HepG2 (cell line): ENCODE results near the gene ABCC3. TPM values are rescaled to one million over a fixed set of nuclear protein-coding genes. Genes with fewer than 3 reads are reported as not detected.
A peak's percentile ranks its signal among the peaks of the same experiment; 100 is the strongest.

Source experiments
- ATAC-seq: fragments of 200-7000 bp; cut with Tn5 transposase; 3 replicates; pipeline ENCODE4 v1.9.1; 2020; ENCODE audit warnings: mild to moderate bottlenecking, moderate library complexity
- BruUV-seq: library from RNA; stranded (reverse); fragments of 400-500 nt; replicated peaks from 2 replicates; lab custom pipeline; 2021; lab: Mats Ljungman, UMichigan
- CTCF ChIA-PET: fragments of 300-600 bp; formaldehyde crosslinking; extraction: SDS; loops from one replicate; lab custom pipeline; 2021; ENCODE audit warnings: low total read pairs, inconsistent platforms, low intra/inter-chr PET ratio; lab: Yijun Ruan, JAX
- POLR2A ChIA-PET: fragments of 350-600 bp; sonication (Branson Sonifier 250); formaldehyde crosslinking; loops from one replicate; lab custom pipeline; 2020; ENCODE audit warnings: antibody characterized with exemption, inconsistent platforms; lab: Yijun Ruan, JAX
- DNase-seq: peaks from one replicate; pipeline ENCODE4 v3.0.0-alpha.2; 2015; ENCODE audit warnings: low spot score
- FAIRE-seq: peaks from 3 replicates; lab custom pipeline; 2011; peaks lifted over from hg19 to GRCh38; lab: Jason Lieb, UNC
- H2AFZ ChIP-seq: one replicate; pipeline ENCODE4 v1.6.1; 2011; ENCODE audit warnings: low read length, inconsistent platforms
- H3K27ac ChIP-seq: fragments of 300-600 bp; 3 replicates; pipeline ENCODE4 v1.8.0; 2011; ENCODE audit warnings: mixed run types, mild to moderate bottlenecking, mixed read lengths, low read length, inconsistent platforms; ENCODE audit not compliant: insufficient read depth; ENCODE audit errors: extremely low read length
- H3K27me3 ChIP-seq, 2 experiments: fragments of 200-600 bp in 1 of 2; 2 replicates in 1 of 2; 3 replicates in 1 of 2; pipeline versions ENCODE4 v1.6.0 to v1.8.0; 2011; ENCODE audit warnings: low read length in 2 of 2, mild to moderate bottlenecking in 2 of 2, moderate library complexity in 2 of 2, inconsistent platforms in 1 of 2; ENCODE audit not compliant: insufficient read depth in 2 of 2, control insufficient read depth in 1 of 2
- H3K36me3 ChIP-seq, 2 experiments: fragments of 200-600 bp in 1 of 2; replicated peaks in 1 of 2; 2 replicates in 1 of 2; 3 replicates in 1 of 2; pipeline versions ENCODE4 v1.5.1 to v1.8.0; 2011; ENCODE audit warnings: low read length in 2 of 2, inconsistent platforms in 1 of 2; ENCODE audit not compliant: insufficient read depth in 2 of 2, control insufficient read depth in 1 of 2
- H3K4me1 ChIP-seq: 2 replicates; pipeline ENCODE4 v1.5.1; 2012; ENCODE audit warnings: low read length, inconsistent platforms; ENCODE audit not compliant: insufficient read depth
- H3K4me2 ChIP-seq: 2 replicates; pipeline ENCODE4 v1.6.0; 2011; ENCODE audit warnings: low read depth, low read length, inconsistent platforms
- H3K4me3 ChIP-seq, 3 experiments: fragments of 200-600 bp in 1 of 3; sonication (generic), shearing (Covaris generic) in 1 of 3; replicated peaks in 1 of 3; 2 replicates each; pipeline ENCODE4 v1.5.1; 2011 to 2016; ENCODE audit warnings: low read length in 3 of 3, inconsistent platforms in 2 of 3, low read depth in 2 of 3, mild to moderate bottlenecking in 2 of 3, control low read depth in 1 of 3, mixed read lengths in 1 of 3; ENCODE audit not compliant: insufficient read depth in 1 of 3
- H3K79me2 ChIP-seq: one replicate; pipeline ENCODE4 v1.6.1; 2011; ENCODE audit warnings: low read length, inconsistent platforms; ENCODE audit not compliant: insufficient read depth
- H3K9ac ChIP-seq: 2 replicates; pipeline ENCODE4 v1.6.0; 2011; ENCODE audit warnings: mild to moderate bottlenecking, low read depth, low read length, inconsistent platforms; ENCODE audit not compliant: insufficient read depth
- H3K9me3 ChIP-seq: 2 replicates; pipeline ENCODE4 v1.5.1; 2012; ENCODE audit warnings: mild to moderate bottlenecking, low read length
- H4K20me1 ChIP-seq: 2 replicates; pipeline ENCODE4 v1.6.0; 2011; ENCODE audit warnings: inconsistent platforms, mild to moderate bottlenecking, low read length, moderate library complexity; ENCODE audit not compliant: insufficient read depth
- ASH2L ChIP-seq: fragments of 300-600, 200-600 bp; sonication (generic); IDR thresholded peaks from 2 replicates; pipeline ENCODE4 v1.7.0; 2017; ENCODE audit warnings: low read depth, mild to moderate bottlenecking, moderate library complexity, mixed read lengths, low read length; ENCODE audit not compliant: insufficient read length
- FOXK1 ChIP-seq: sonication (generic); formaldehyde crosslinking; IDR thresholded peaks from 2 replicates; pipeline ENCODE4 v1.4.0; 2020; ENCODE audit warnings: low read depth, missing genetic modification reagents, borderline replicate concordance
- HNF4G ChIP-seq, 2 experiments: sonication (generic) in 1 of 2; formaldehyde crosslinking in 1 of 2; IDR thresholded peaks; 2 replicates each; pipeline versions ENCODE4 v1.4.0 to v1.6.1; 2011 to 2020; ENCODE audit warnings: borderline replicate concordance in 2 of 2, low read depth in 2 of 2, mild to moderate bottlenecking in 2 of 2, low read length in 1 of 2, missing genetic modification reagents in 1 of 2, moderate library complexity in 1 of 2
- HNRNPL ChIP-seq: fragments of 200-400 bp; formaldehyde crosslinking; IDR thresholded peaks from 2 replicates; pipeline ENCODE4 v1.6.1; 2017; ENCODE audit warnings: mild to moderate bottlenecking, low read depth, low read length
- MIER2 ChIP-seq: IDR thresholded peaks from 2 replicates; pipeline ENCODE4 v1.6.1; 2016; ENCODE audit warnings: missing biosample characterization, missing genetic modification reagents
- SMARCC2 ChIP-seq: fragments of 450-650 bp; IDR thresholded peaks from 2 replicates; pipeline ENCODE4 v1.6.1; 2017; ENCODE audit warnings: antibody characterized with exemption, mild to moderate bottlenecking
- ZNF207 ChIP-seq: fragments of 450-650 bp; IDR thresholded peaks from 2 replicates; pipeline ENCODE4 v1.6.1; 2016; ENCODE audit warnings: antibody characterized with exemption, borderline replicate concordance
- ZNF816 ChIP-seq: sonication (generic); formaldehyde crosslinking; IDR thresholded peaks from 2 replicates; pipeline ENCODE4 v1.8.0; 2022; ENCODE audit warnings: missing genetic modification reagents, mild to moderate bottlenecking, borderline replicate concordance
- WGBS: methylation state at CpG from one replicate; pipeline ENCODE4 v1.1.6; 2017; ENCODE audit warnings: low lambda C conversion rate; 5-methylcytosine and 5-hydroxymethylcytosine counted together
- in situ Hi-C: cut with HindIII; loops from 2 replicates; pipeline ENCODE4 v1.10.0; 2017; ENCODE audit warnings: low pct_unique_long_range_greater_than_20kb; ENCODE audit not compliant: extremely low pct_ligation_motif_present
- intact Hi-C: fragments of 100-400 bp; cut with micrococcal nuclease; formaldehyde crosslinking; loops from one replicate; pipeline ENCODE4 v1.10.0; 2022; ENCODE audit not compliant: unreplicated experiment
- polyA plus RNA-seq, 8 experiments: library from polyadenylated mRNA; depleted of rRNA in 3 of 8; stranded (reverse) in 7 of 8; unstranded in 1 of 8; fragments of >200 nt; fragmentation: Illumina TruSeq in 4 of 8; extraction: Trizol in 4 of 8; gene quantifications; 2 replicates each; pipeline versions ENCODE4 v1.2.1 to v1.2.3, GENCODE V29; 2011 to 2016; ENCODE audit warnings: low read depth in 4 of 8, missing spikeins in 1 of 8, mixed read lengths in 1 of 8; ENCODE audit not compliant: insufficient read depth in 1 of 8
- total RNA-seq, 5 experiments: library from RNA; depleted of rRNA; stranded (reverse); fragments of >200 nt; fragmentation: Illumina TruSeq; extraction: Trizol; gene quantifications; 2 replicates each; pipeline ENCODE4 v1.2.3, GENCODE V29; 2016; ENCODE audit warnings: low read depth in 1 of 5
- TF ChIP-seq, protein P1 (sequence below): sonication (generic); formaldehyde crosslinking; IDR thresholded peaks from 2 replicates; pipeline ENCODE4 v1.9.0; 2021; ENCODE audit warnings: missing genetic modification reagents, borderline replicate concordance

The ABCC3 gene
- total and polyA plus RNA-seq, 2 of the 13 experiments (the other 11 are each of a cell fraction or from before 2014, with no cell fraction given), result 25.2 to 50.7 TPM

DNA sequence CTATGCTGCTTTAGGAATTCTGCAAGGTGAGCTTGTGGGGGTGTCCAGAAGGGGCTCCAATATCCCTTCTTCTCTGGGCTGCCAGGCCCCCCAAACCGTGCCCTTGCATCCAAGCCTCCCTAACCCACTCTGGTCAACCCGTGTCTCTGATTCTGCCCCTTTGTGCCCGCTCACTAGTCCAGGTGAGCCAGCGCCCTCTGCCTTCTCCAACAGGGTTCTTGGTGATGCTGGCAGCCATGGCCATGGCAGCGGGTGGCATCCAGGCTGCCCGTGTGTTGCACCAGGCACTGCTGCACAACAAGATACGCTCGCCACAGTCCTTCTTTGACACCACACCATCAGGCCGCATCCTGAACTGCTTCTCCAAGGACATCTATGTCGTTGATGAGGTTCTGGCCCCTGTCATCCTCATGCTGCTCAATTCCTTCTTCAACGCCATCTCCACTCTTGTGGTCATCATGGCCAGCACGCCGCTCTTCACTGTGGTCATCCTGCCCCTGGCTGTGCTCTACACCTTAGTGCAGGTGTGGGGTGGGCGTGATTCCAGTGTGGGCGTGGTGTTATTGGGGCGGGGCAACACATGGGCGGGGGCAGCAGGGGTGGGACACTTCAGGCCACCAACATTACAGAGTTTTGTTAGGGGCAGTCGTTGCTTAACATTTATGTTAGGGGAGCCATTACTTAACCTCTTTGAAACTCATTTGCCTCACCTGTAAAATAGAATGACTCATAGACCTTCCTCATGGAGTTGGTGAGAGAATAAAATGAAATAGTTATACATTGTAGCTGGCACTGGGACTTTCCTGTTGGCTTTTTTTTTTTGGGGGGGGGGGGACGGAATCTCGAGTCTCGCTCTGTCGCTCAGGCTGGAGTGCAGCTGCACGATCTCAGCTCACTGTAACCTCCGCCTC lies 41.6 kb downstream of the ABCC3 start:
- in situ Hi-C loops, result no loop called here
- ChIA-PET POLR2A (interaction anchor here (1.5 kb wide), 1 partner anchor 8 kb away, joined by 8 read pairs; no protein-coding TSS in a partner anchor), CTCF (no interaction called here)
- no peak overlapping the region for H2AFZ ChIP-seq
- H3K79me2 ChIP-seq, result no peaks in the 10 kb centered on the region
- no peak for DNase-seq
- no peak overlapping the region for H3K4me3 ChIP-seq
- H3K27ac ChIP-seq, result no peak overlapping the region
- FAIRE-seq, result no peak
- no TSS peak for BruUV-seq
- intact Hi-C loops, result no loop called here
- H4K20me1 ChIP-seq, result no peaks in the 10 kb centered on the region
- no peak overlapping the region for H3K4me2 ChIP-seq
- no peak overlapping the region for H3K9ac ChIP-seq
- no peaks in the 10 kb centered on the region for H3K9me3 ChIP-seq
- 95% methylated on average over 24 of the region's 24 CpGs for WGBS
- TF ChIP-seq ASH2L (no peak), ZNF207 (no peak), HNF4G (IDR thresholded peaks at IDR 0.05; ENCODE audit: borderline replicate concordance, low read depth, low read length) (no peak), HNF4G (CRISPR knock-in tag; IDR thresholded peaks at IDR 0.05; ENCODE audit: borderline replicate concordance, low read depth) (no peak), MIER2 (CRISPR knock-in tag) (no peak), SMARCC2 (no peak), ZNF816 (no peak), FOXK1 (CRISPR knock-in tag) (no peak), HNRNPL (0 out of 2 replicates have a peak, but pooled peaks have one; percentile 53)
- TF ChIP-seq, protein P1, sequence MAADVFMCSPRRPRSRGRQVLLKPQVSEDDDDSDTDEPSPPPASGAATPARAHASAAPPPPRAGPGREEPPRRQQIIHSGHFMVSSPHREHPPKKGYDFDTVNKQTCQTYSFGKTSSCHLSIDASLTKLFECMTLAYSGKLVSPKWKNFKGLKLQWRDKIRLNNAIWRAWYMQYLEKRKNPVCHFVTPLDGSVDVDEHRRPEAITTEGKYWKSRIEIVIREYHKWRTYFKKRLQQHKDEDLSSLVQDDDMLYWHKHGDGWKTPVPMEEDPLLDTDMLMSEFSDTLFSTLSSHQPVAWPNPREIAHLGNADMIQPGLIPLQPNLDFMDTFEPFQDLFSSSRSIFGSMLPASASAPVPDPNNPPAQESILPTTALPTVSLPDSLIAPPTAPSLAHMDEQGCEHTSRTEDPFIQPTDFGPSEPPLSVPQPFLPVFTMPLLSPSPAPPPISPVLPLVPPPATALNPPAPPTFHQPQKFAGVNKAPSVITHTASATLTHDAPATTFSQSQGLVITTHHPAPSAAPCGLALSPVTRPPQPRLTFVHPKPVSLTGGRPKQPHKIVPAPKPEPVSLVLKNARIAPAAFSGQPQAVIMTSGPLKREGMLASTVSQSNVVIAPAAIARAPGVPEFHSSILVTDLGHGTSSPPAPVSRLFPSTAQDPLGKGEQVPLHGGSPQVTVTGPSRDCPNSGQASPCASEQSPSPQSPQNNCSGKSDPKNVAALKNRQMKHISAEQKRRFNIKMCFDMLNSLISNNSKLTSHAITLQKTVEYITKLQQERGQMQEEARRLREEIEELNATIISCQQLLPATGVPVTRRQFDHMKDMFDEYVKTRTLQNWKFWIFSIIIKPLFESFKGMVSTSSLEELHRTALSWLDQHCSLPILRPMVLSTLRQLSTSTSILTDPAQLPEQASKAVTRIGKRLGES (CRISPR knock-in tag), result no peak
- TF ChIP-seq, all 625 proteins: peak for 1
- no peaks in the 10 kb centered on the region for H3K27me3 ChIP-seq
- H3K4me1 ChIP-seq, result peaks cover 52% of the 10 kb centered on the region
- no peaks in the 10 kb centered on the region for H3K36me3 ChIP-seq
- no peak for ATAC-seq
